A549 (cell line): ENCODE results near the gene SOD1. TPM values are rescaled to one million over a fixed set of nuclear protein-coding genes. Genes with fewer than 3 reads are reported as not detected.
"Not testable (repeated sequence)": the region's sequence is repeated elsewhere in the genome, so short reads cannot be mapped to it uniquely, and the experiment has no call there.

Experiments
- ATAC-seq, 2 experiments: fragments of 200-7000 bp in 1 of 2; fragments of >200 bp in 1 of 2; cut with Nextera tagmentation in 1 of 2; cut with Tn5 transposase in 1 of 2; 3 replicates each; pipeline versions ENCODE4 v1.8.0 to v1.9.1; 2018 to 2020; ENCODE audit warnings: mild to moderate bottlenecking in 1 of 2, moderate library complexity in 1 of 2
- CTCF ChIA-PET: fragments of 300-600 bp; sonication (Branson Sonifier 250); formaldehyde crosslinking; extraction: SDS; loops from one replicate; lab custom pipeline; 2021; ENCODE audit warnings: antibody characterized with exemption, inconsistent platforms; lab: Yijun Ruan, JAX
- POLR2A ChIA-PET: fragments of 350-600 bp; formaldehyde crosslinking; extraction: SDS; loops from one replicate; lab custom pipeline; 2021; ENCODE audit warnings: antibody characterized with exemption, inconsistent platforms; lab: Yijun Ruan, JAX
- DNase-seq, 2 experiments: peaks; one replicate each; pipeline versions ENCODE4 v3.0.0 to v3.0.0-alpha.2; 2011 to 2016; ENCODE audit warnings: low read depth in 1 of 2, low spot score in 1 of 2
- FAIRE-seq: peaks from 2 replicates; lab custom pipeline; 2011; peaks lifted over from hg19 to GRCh38; lab: Jason Lieb, UNC
- H3K27ac ChIP-seq, 2 experiments: fragments of >200 bp; sonication (Bioruptor Twin); formaldehyde crosslinking; 3 replicates each; pipeline ENCODE4 v1.5.1; 2016 to 2017
- H3K4me1 ChIP-seq: fragments of >200 bp; sonication (Bioruptor Twin); formaldehyde crosslinking; 3 replicates; pipeline ENCODE4 v1.6.1; 2016
- H3K4me2 ChIP-seq: fragments of >200 bp; sonication (Bioruptor Twin); formaldehyde crosslinking; 3 replicates; pipeline ENCODE4 v1.6.1; 2016
- H3K4me3 ChIP-seq: fragments of >200 bp; sonication (Bioruptor Twin); formaldehyde crosslinking; 3 replicates; pipeline ENCODE4 v1.5.1; 2016
- H3K9me3 ChIP-seq: fragments of >200 bp; sonication (Bioruptor Twin); formaldehyde crosslinking; 3 replicates; pipeline ENCODE4 v1.6.1; 2016
- BHLHE40 ChIP-seq: IDR thresholded peaks from 2 replicates; pipeline ENCODE4 v1.6.1; 2012; ENCODE audit warnings: low read depth, low read length, inconsistent platforms
- CBX2 ChIP-seq: fragments of 200-600 bp; sonication (generic); IDR thresholded peaks from 2 replicates; pipeline ENCODE4 v1.6.1; 2016; ENCODE audit warnings: low read depth, mild to moderate bottlenecking, borderline replicate concordance
- CHD4 ChIP-seq: fragments of 200-600 bp; sonication (generic); IDR thresholded peaks from 2 replicates; pipeline ENCODE4 v1.6.1; 2016; ENCODE audit warnings: antibody characterized with exemption, mild to moderate bottlenecking, borderline replicate concordance
- CTCF ChIP-seq: fragments of >200 bp; sonication (Bioruptor Twin); formaldehyde crosslinking; IDR thresholded peaks from 3 replicates; pipeline ENCODE4 v1.5.1; 2016
- EHF ChIP-seq: fragments of 250-450 bp; sonication (Bioruptor Pico); IDR thresholded peaks from 2 replicates; pipeline ENCODE4 v1.5.0; 2020; ENCODE audit warnings: mild to moderate bottlenecking
- ELK1 ChIP-seq: fragments of 150-350 bp; IDR thresholded peaks from 2 replicates; pipeline ENCODE4 v1.6.1; 2014; ENCODE audit warnings: low read depth, mild to moderate bottlenecking, low read length
- EP300 ChIP-seq, 2 experiments: fragments of >200 bp; sonication (Bioruptor Twin); formaldehyde crosslinking; IDR thresholded peaks; 2 replicates in 1 of 2; 3 replicates in 1 of 2; pipeline ENCODE4 v1.6.1; 2016 to 2017
- FOSL2 ChIP-seq, 2 experiments: fragments of 450-650 bp in 1 of 2; fragments of >200 bp in 1 of 2; sonication (Bioruptor Twin) in 1 of 2; formaldehyde crosslinking; IDR thresholded peaks; 2 replicates each; pipeline versions ENCODE4 v1.5.0 to v1.6.1; 2016 to 2020; ENCODE audit warnings: mild to moderate bottlenecking in 1 of 2, moderate library complexity in 1 of 2
- FOXS1 ChIP-seq: fragments of 250-450 bp; sonication (Bioruptor Pico); IDR thresholded peaks from 2 replicates; pipeline ENCODE4 v1.5.0; 2020; ENCODE audit warnings: mild to moderate bottlenecking, moderate library complexity
- HDAC2 ChIP-seq: fragments of 200-600 bp; sonication (generic); IDR thresholded peaks from 2 replicates; pipeline ENCODE4 v1.6.1; 2016
- HES2 ChIP-seq: fragments of >200 bp; sonication (Bioruptor Twin); formaldehyde crosslinking; IDR thresholded peaks from 2 replicates; pipeline ENCODE4 v1.6.1; 2016
- HEYL ChIP-seq: fragments of 250-450 bp; sonication (Bioruptor Pico); IDR thresholded peaks from 2 replicates; pipeline ENCODE4 v1.8.0; 2021; ENCODE audit warnings: mild to moderate bottlenecking, moderate library complexity
- HOXA7 ChIP-seq: fragments of 250-450 bp; sonication (Bioruptor Pico); IDR thresholded peaks from 2 replicates; pipeline ENCODE4 v1.5.0; 2020; ENCODE audit warnings: mild to moderate bottlenecking, moderate library complexity
- KDM1A ChIP-seq: fragments of 200-600 bp; sonication (generic); IDR thresholded peaks from 2 replicates; pipeline ENCODE4 v1.6.1; 2016; ENCODE audit warnings: low read depth, mild to moderate bottlenecking
- KDM5A ChIP-seq: fragments of 200-600 bp; sonication (generic); IDR thresholded peaks from 2 replicates; pipeline ENCODE4 v1.6.1; 2016; ENCODE audit warnings: antibody characterized with exemption, mild to moderate bottlenecking
- MAFK ChIP-seq: fragments of 450-650 bp; IDR thresholded peaks from 2 replicates; pipeline ENCODE4 v1.6.1; 2014; ENCODE audit not compliant: partially characterized antibody
- MAX ChIP-seq: IDR thresholded peaks from 2 replicates; pipeline ENCODE4 v1.6.1; 2012
- MAZ ChIP-seq: fragments of 150-350 bp; IDR thresholded peaks from 2 replicates; pipeline ENCODE4 v1.6.1; 2014; ENCODE audit warnings: antibody characterized with exemption, low read depth, low read length, borderline replicate concordance
- MYC ChIP-seq: IDR thresholded peaks from 2 replicates; pipeline ENCODE4 v1.6.1; 2012; ENCODE audit warnings: mild to moderate bottlenecking, inconsistent platforms, low read length, improper control_type of control experiment, borderline replicate concordance
- NFE2L2 ChIP-seq: fragments of 150-350 bp; conservative IDR thresholded peaks from 2 replicates; pipeline ENCODE4 v1.6.1; 2014; ENCODE audit warnings: low read length
- NR3C1 ChIP-seq: fragments of >200 bp; sonication (Bioruptor Twin); formaldehyde crosslinking; IDR thresholded peaks from 3 replicates; pipeline ENCODE4 v1.6.1; 2017
- POLR2A ChIP-seq: IDR thresholded peaks from 2 replicates; pipeline ENCODE4 v1.6.1; 2012; ENCODE audit warnings: mild to moderate bottlenecking, low read length
- POLR2AphosphoS2 ChIP-seq: conservative IDR thresholded peaks from 2 replicates; pipeline ENCODE4 v1.6.1; 2012; ENCODE audit warnings: low read length, improper control_type of control experiment, inconsistent platforms
- RCOR1 ChIP-seq: fragments of 150-350 bp; IDR thresholded peaks from 2 replicates; pipeline ENCODE4 v1.6.1; 2014; ENCODE audit warnings: antibody characterized with exemption, low read length, low read depth
- RFX5 ChIP-seq: fragments of 450-650 bp; IDR thresholded peaks from 2 replicates; pipeline ENCODE4 v1.7.1; 2014; ENCODE audit warnings: antibody characterized with exemption, mild to moderate bottlenecking, moderate library complexity
- WGBS: methylation state at CpG from one replicate; pipeline ENCODE4 v1.1.6; 2017; ENCODE audit errors: missing lambda C conversion rate; 5-methylcytosine and 5-hydroxymethylcytosine counted together
- polyA plus RNA-seq, 4 experiments: library from polyadenylated mRNA; depleted of rRNA in 3 of 4; stranded (reverse); fragments of >200 nt; fragmentation: RNase III in 1 of 4; extraction: RNeasy Plus Mini Kit Qiagen cat#74134 plus additional on column Dnase treatment in 1 of 4; gene quantifications; 2 replicates in 3 of 4; 3 replicates in 1 of 4; pipeline ENCODE4 v1.2.3, GENCODE V29; 2011 to 2017
- TF ChIP-seq, protein P1 (sequence below): fragments of 200-600 bp; sonication (generic); IDR thresholded peaks from 2 replicates; pipeline ENCODE4 v1.6.1; 2016; ENCODE audit warnings: antibody characterized with exemption, mild to moderate bottlenecking, moderate library complexity

The SOD1 gene
- polyA plus RNA-seq, 2 of the 4 experiments (the other 2 are of a cell fraction), result 488 to 551 TPM

GRCh38 chr21:31654340-31654739 is 5.2 kb upstream of the SOD1 start:
- TF ChIP-seq BHLHE40, result no peak
- TF ChIP-seq CHD4, result no peak
- no peak for TF ChIP-seq RCOR1
- no peak for TF ChIP-seq FOSL2 (IDR thresholded peaks at IDR 0.05)
- TF ChIP-seq FOSL2 (CRISPR knock-in tag; IDR thresholded peaks at IDR 0.05), result no peak
- TF ChIP-seq ELK1, result no peak
- no peak for TF ChIP-seq KDM5A
- TF ChIP-seq HOXA7, result no peak
- no peak for TF ChIP-seq NR3C1
- no peak for TF ChIP-seq FOXS1 (CRISPR knock-in tag)
- TF ChIP-seq EHF (CRISPR knock-in tag), result no peak
- TF ChIP-seq CTCF, result no peak
- no peak for TF ChIP-seq HES2
- TF ChIP-seq CBX2, result no peak
- no peak for TF ChIP-seq POLR2A
- no peak for TF ChIP-seq HDAC2
- no peak for TF ChIP-seq MYC
- no peak for TF ChIP-seq RFX5
- TF ChIP-seq KDM1A, result no peak
- no peak for TF ChIP-seq MAZ
- H3K4me1 ChIP-seq, result peaks cover 7% of the 10 kb centered on the region; the same call in 1 of the 3 replicates
- no peak overlapping the region for H3K4me3 ChIP-seq
- no peak overlapping the region for H3K4me2 ChIP-seq
- H3K9me3 ChIP-seq, result no peaks in the 10 kb centered on the region
- ChIA-PET CTCF (no interaction called here), POLR2A (no interaction called here)
- no peak for DNase-seq
- no peak for FAIRE-seq
- WGBS, result 94% methylated on average over 8 of the region's 20 CpGs
- no peak overlapping the region for H3K27ac ChIP-seq
- ATAC-seq, result no peak

- 83% methylated on average over 18 of the region's 21 CpGs for WGBS
- H3K4me3 ChIP-seq, POLR2A ChIA-PET, H3K9me3 ChIP-seq, DNase-seq, CTCF ChIA-PET, ATAC-seq, H3K4me1 ChIP-seq, H3K4me2 ChIP-seq, FAIRE-seq, H3K27ac ChIP-seq: not testable (repeated sequence)
These were observed 4.5 kb upstream of the SOD1 start for GRCh38 chr21:31654821-31655580.

GRCh38 chr21:31656199-31657095 is 3.0 kb upstream of the SOD1 start:
- ChIA-PET CTCF (no interaction called here), POLR2A (no interaction called here)
- no peak for DNase-seq
- Histone ChIP-seq H3K4me3 (no peak overlapping the region), H3K4me2 (no peak overlapping the region), H3K27ac (no peak overlapping the region), H3K4me1 (peaks cover 14% of the 10 kb centered on the region; the same call in 1 of the 3 replicates), H3K9me3 (no peaks in the 10 kb centered on the region)
- no peak for ATAC-seq
- 89% methylated on average over 10 of the region's 13 CpGs for WGBS
- no peak for FAIRE-seq
- TF ChIP-seq POLR2AphosphoS2, result no peak
- no peak for TF ChIP-seq FOSL2 (IDR thresholded peaks at IDR 0.05)
- no peak for TF ChIP-seq FOSL2 (CRISPR knock-in tag; IDR thresholded peaks at IDR 0.05)
- TF ChIP-seq, protein P1, sequence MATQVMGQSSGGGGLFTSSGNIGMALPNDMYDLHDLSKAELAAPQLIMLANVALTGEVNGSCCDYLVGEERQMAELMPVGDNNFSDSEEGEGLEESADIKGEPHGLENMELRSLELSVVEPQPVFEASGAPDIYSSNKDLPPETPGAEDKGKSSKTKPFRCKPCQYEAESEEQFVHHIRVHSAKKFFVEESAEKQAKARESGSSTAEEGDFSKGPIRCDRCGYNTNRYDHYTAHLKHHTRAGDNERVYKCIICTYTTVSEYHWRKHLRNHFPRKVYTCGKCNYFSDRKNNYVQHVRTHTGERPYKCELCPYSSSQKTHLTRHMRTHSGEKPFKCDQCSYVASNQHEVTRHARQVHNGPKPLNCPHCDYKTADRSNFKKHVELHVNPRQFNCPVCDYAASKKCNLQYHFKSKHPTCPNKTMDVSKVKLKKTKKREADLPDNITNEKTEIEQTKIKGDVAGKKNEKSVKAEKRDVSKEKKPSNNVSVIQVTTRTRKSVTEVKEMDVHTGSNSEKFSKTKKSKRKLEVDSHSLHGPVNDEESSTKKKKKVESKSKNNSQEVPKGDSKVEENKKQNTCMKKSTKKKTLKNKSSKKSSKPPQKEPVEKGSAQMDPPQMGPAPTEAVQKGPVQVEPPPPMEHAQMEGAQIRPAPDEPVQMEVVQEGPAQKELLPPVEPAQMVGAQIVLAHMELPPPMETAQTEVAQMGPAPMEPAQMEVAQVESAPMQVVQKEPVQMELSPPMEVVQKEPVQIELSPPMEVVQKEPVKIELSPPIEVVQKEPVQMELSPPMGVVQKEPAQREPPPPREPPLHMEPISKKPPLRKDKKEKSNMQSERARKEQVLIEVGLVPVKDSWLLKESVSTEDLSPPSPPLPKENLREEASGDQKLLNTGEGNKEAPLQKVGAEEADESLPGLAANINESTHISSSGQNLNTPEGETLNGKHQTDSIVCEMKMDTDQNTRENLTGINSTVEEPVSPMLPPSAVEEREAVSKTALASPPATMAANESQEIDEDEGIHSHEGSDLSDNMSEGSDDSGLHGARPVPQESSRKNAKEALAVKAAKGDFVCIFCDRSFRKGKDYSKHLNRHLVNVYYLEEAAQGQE, result no peak
- no peak for TF ChIP-seq MAFK
- TF ChIP-seq NFE2L2, result no peak
- no peak for TF ChIP-seq MAX
- no peak for TF ChIP-seq HEYL (CRISPR knock-in tag)
- TF ChIP-seq EP300 (IDR thresholded peaks at IDR 0.05), result no peak
